GM20431 (cell line): ENCODE measurements around the gene ALKBH2.

ENCODE experiments used
- in situ Hi-C: fragments of 300-500 bp; cut with MseI, MboI; formaldehyde crosslinking; loops from one replicate; pipeline ENCODE4 v1.15.0; 2020; ENCODE audit warnings: low sequenced_read_pairs; ENCODE audit not compliant: unreplicated experiment

ALKBH2 gene

GRCh38 chr12:109044241-109044640, 49.0 kb downstream of the ALKBH2 start:
- in situ Hi-C loops = no loop called here
